ENCODE data around the gene ANKRD16.
"Not testable (repeated sequence)": the region's sequence is repeated elsewhere in the genome, so short reads cannot be mapped to it uniquely, and the experiment has no call there.

Gene ANKRD16

DNA sequence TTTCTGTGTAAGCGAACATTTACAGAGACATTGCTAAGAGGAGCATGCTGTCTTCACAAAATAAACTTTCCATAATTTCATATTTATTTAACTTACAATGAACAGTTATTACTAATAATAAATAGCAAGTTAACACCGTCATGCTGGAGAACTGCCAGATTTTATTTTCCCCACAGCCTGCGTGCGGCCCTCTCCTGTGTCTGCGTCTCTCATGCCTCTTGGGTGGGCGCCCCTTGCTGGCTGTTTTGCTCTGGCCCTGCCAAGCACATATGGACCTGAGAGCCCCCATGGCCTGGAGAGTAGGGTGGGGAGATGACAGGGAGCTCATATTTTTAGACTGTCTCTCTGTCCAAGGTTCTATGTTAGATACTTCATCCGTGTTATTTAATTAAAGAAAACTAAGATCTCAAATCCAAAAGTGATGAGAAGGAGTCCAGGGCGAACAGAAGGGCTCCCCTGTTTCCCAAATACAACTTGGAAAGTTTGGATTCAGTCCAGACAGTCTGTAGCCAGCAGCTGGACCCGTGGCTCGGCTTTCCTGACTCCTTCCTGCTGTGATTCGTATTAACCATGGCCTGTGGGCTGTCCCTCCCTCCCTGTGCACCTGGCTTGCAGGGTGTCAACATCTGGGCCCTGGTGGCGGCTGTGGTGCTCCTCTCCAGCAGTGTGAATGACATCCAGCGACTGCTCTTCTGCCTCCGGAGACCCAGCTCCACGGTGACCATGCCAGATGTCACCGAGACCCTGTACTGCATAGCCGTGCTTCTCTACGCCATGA lies 20.8 kb upstream of the ANKRD16 start:
- H2BK120ac ChIP-seq (ENCODE audit: low read depth, low read length) = no peak overlapping the region
- peaks cover 2% of the 10 kb centered on the region for H3K79me1 ChIP-seq (ENCODE audit: low read length)
- no peak for DNase-seq
- no peak overlapping the region for H3K4me2 ChIP-seq (ENCODE audit: low read length)
- no peak overlapping the region for H3K27ac ChIP-seq (ENCODE audit: low read depth, low read length)
- H3K18ac ChIP-seq (ENCODE audit: low read length) = no peak overlapping the region
- H3K4me3 ChIP-seq (ENCODE audit: low read length) = no peak overlapping the region
- no peaks in the 10 kb centered on the region for H3K4me1 ChIP-seq (ENCODE audit: control insufficient read depth, low read depth, low read length)
- WGBS (ENCODE audit: extremely low coverage, insufficient coverage, low lambda C conversion rate) = 100% methylated on average over 1 of the region's 18 CpGs
- no peak overlapping the region for H3K4ac ChIP-seq (ENCODE audit: low read depth, low read length)
- no peaks in the 10 kb centered on the region for H3K79me2 ChIP-seq (ENCODE audit: control insufficient read depth, insufficient read depth, low read length)
- no peak overlapping the region for H3K9ac ChIP-seq (ENCODE audit: low read length)
- H3K36me3 ChIP-seq (ENCODE audit: control insufficient read depth, insufficient read depth, low read length) = peaks cover 24% of the 10 kb centered on the region
- no peak overlapping the region for H3K56ac ChIP-seq (ENCODE audit: low read length)
- H2AK5ac ChIP-seq (ENCODE audit: low read length) = no peak overlapping the region
- H2BK15ac ChIP-seq (replicated peaks; ENCODE audit: low read depth) = no peak overlapping the region
- H4K8ac ChIP-seq (ENCODE audit: low read depth, low read length) = no peak overlapping the region
- H4K5ac ChIP-seq (ENCODE audit: low read length) = no peak overlapping the region
- no peak overlapping the region for H2BK5ac ChIP-seq (ENCODE audit: low read length)
- H3K27me3 ChIP-seq (ENCODE audit: insufficient read depth, low read length, poor library complexity) = no peaks in the 10 kb centered on the region
- H3K23ac ChIP-seq (ENCODE audit: low read length) = no peak overlapping the region

- not testable (repeated sequence) for H2BK120ac ChIP-seq (ENCODE audit: low read depth, low read length); H3K4me2 ChIP-seq (ENCODE audit: low read length); H3K79me1 ChIP-seq (ENCODE audit: low read length); H3K4me3 ChIP-seq (ENCODE audit: low read length); H3K23ac ChIP-seq (ENCODE audit: low read length); H3K79me2 ChIP-seq (ENCODE audit: control insufficient read depth, insufficient read depth, low read length); H3K27me3 ChIP-seq (ENCODE audit: insufficient read depth, low read length, poor library complexity); H4K8ac ChIP-seq (ENCODE audit: low read depth, low read length); H2AK5ac ChIP-seq (ENCODE audit: low read length); H3K27ac ChIP-seq (ENCODE audit: low read depth, low read length); H3K9ac ChIP-seq (ENCODE audit: low read length); H3K56ac ChIP-seq (ENCODE audit: low read length); H2BK5ac ChIP-seq (ENCODE audit: low read length); H3K4me1 ChIP-seq (ENCODE audit: control insufficient read depth, low read depth, low read length); DNase-seq; H3K18ac ChIP-seq (ENCODE audit: low read length); H3K4ac ChIP-seq (ENCODE audit: low read depth, low read length); H4K5ac ChIP-seq (ENCODE audit: low read length); H2BK15ac ChIP-seq (replicated peaks; ENCODE audit: low read depth)
- WGBS (ENCODE audit: extremely low coverage, insufficient coverage, low lambda C conversion rate) = no CpG with 5 or more reads among the region's 7 CpGs
- peaks cover 13% of the 10 kb centered on the region for H3K36me3 ChIP-seq (ENCODE audit: control insufficient read depth, insufficient read depth, low read length)
Measured at GRCh38 chr10:5908676-5909075, 19.0 kb upstream of the ANKRD16 start.

DNA sequence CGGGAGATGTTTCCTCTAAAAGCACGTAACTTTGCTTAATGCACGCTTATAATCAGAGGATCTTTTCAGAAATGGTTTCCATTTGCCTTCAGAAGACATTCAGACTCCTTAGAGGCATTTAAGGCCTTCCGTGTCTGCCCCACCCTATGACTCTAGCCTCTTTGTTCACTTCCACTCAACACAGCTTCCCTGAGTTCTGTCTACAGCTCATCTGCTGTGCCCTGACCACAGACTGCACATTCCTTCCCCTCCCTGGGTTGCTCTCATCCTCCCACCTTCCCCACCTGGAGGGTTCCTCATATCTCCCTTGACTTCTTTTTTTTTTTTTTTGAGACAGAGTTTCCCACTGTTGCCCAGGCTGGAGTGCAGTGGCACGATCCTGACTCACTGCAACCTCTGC lies 17.0 kb upstream of the ANKRD16 start:
- no CpG with 5 or more reads among the region's 5 CpGs for WGBS (ENCODE audit: extremely low coverage, insufficient coverage, low lambda C conversion rate)
- H3K36me3 ChIP-seq (ENCODE audit: control insufficient read depth, insufficient read depth, low read length) = peaks cover 11% of the 10 kb centered on the region

DNA sequence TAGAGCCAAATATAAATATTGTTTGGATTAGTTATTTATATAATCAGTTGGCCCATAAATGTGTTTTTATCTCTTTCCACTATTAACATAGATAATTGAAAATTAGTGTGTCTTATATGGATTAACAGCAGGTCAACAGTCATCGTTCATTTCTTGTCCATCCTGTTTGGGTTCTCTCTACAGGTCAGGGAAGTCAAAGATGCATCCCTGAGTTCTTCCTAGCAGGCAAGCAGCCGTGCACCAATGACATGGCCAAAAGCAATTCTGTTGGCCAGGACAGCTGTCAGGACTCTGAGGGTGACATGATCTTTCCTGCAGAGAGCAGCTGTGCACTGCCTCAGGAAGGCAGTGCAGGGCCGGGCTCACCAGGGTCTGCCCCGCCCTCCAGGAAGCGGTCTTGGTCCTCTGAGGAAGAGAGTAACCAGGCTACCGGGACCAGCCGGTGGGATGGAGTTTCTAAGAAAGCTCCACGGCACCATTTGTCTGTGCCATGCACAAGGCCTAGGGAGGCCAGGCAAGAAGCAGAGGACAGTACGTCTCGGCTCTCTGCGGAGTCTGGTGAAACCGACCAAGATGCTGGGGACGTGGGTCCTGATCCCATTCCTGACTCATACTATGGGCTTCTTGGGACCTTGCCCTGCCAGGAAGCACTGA lies 16.3 kb upstream of the ANKRD16 start:
- no peaks in the 10 kb centered on the region for H3K79me2 ChIP-seq (ENCODE audit: control insufficient read depth, insufficient read depth, low read length)
- H4K5ac ChIP-seq (ENCODE audit: low read length) = no peak overlapping the region
- no peak overlapping the region for H4K8ac ChIP-seq (ENCODE audit: low read depth, low read length)
- H2AK5ac ChIP-seq (ENCODE audit: low read length) = no peak overlapping the region
- H3K56ac ChIP-seq (ENCODE audit: low read length) = no peak overlapping the region
- H3K4me3 ChIP-seq (ENCODE audit: low read length) = no peak overlapping the region
- no peak overlapping the region for H2BK15ac ChIP-seq (replicated peaks; ENCODE audit: low read depth)
- no peak overlapping the region for H2BK5ac ChIP-seq (ENCODE audit: low read length)
- H3K18ac ChIP-seq (ENCODE audit: low read length) = no peak overlapping the region
- peaks cover 4% of the 10 kb centered on the region for H3K79me1 ChIP-seq (ENCODE audit: low read length)
- no peaks in the 10 kb centered on the region for H3K27me3 ChIP-seq (ENCODE audit: insufficient read depth, low read length, poor library complexity)
- no peaks in the 10 kb centered on the region for H3K4me1 ChIP-seq (ENCODE audit: control insufficient read depth, low read depth, low read length)
- peaks cover 9% of the 10 kb centered on the region for H3K36me3 ChIP-seq (ENCODE audit: control insufficient read depth, insufficient read depth, low read length)
- DNase-seq = no peak
- no CpG with 5 or more reads among the region's 13 CpGs for WGBS (ENCODE audit: extremely low coverage, insufficient coverage, low lambda C conversion rate)
- no peak overlapping the region for H3K23ac ChIP-seq (ENCODE audit: low read length)
- H3K4ac ChIP-seq (ENCODE audit: low read depth, low read length) = no peak overlapping the region
- no peak overlapping the region for H3K9ac ChIP-seq (ENCODE audit: low read length)
- H3K4me2 ChIP-seq (ENCODE audit: low read length) = no peak overlapping the region
- no peak overlapping the region for H3K27ac ChIP-seq (ENCODE audit: low read depth, low read length)
- no peak overlapping the region for H2BK120ac ChIP-seq (ENCODE audit: low read depth, low read length)

More for the DNA sequence above, 17.0 kb upstream of the ANKRD16 start:
- Histone ChIP-seq H2BK5ac (ENCODE audit: low read length) (no peak overlapping the region), H2BK120ac (ENCODE audit: low read depth, low read length) (no peak overlapping the region), H3K23ac (ENCODE audit: low read length) (no peak overlapping the region), H2AK5ac (ENCODE audit: low read length) (no peak overlapping the region), H3K18ac (ENCODE audit: low read length) (no peak overlapping the region), H3K4me3 (ENCODE audit: low read length) (no peak overlapping the region), H3K27me3 (ENCODE audit: insufficient read depth, low read length, poor library complexity) (no peaks in the 10 kb centered on the region), H3K79me2 (ENCODE audit: control insufficient read depth, insufficient read depth, low read length) (no peaks in the 10 kb centered on the region), H3K56ac (ENCODE audit: low read length) (no peak overlapping the region), H3K9ac (ENCODE audit: low read length) (no peak overlapping the region), H4K5ac (ENCODE audit: low read length) (no peak overlapping the region), H3K4me2 (ENCODE audit: low read length) (no peak overlapping the region), H2BK15ac (replicated peaks; ENCODE audit: low read depth) (no peak overlapping the region), H3K79me1 (ENCODE audit: low read length) (peaks cover 4% of the 10 kb centered on the region), H4K8ac (ENCODE audit: low read depth, low read length) (no peak overlapping the region), H3K27ac (ENCODE audit: low read depth, low read length) (no peak overlapping the region), H3K4ac (ENCODE audit: low read depth, low read length) (no peak overlapping the region), H3K4me1 (ENCODE audit: control insufficient read depth, low read depth, low read length) (no peaks in the 10 kb centered on the region)
- no peak for DNase-seq

GRCh38 chr10:5904227-5904626 lies 14.5 kb upstream of the ANKRD16 start:
- Histone ChIP-seq H3K4ac (ENCODE audit: low read depth, low read length) (no peak overlapping the region), H3K9ac (ENCODE audit: low read length) (no peak overlapping the region), H2AK5ac (ENCODE audit: low read length) (no peak overlapping the region), H3K4me3 (ENCODE audit: low read length) (no peak overlapping the region), H3K23ac (ENCODE audit: low read length) (no peak overlapping the region), H2BK120ac (ENCODE audit: low read depth, low read length) (no peak overlapping the region), H3K36me3 (ENCODE audit: control insufficient read depth, insufficient read depth, low read length) (peaks cover 4% of the 10 kb centered on the region), H3K4me1 (ENCODE audit: control insufficient read depth, low read depth, low read length) (no peaks in the 10 kb centered on the region), H3K4me2 (ENCODE audit: low read length) (no peak overlapping the region), H3K27me3 (ENCODE audit: insufficient read depth, low read length, poor library complexity) (no peaks in the 10 kb centered on the region), H3K27ac (ENCODE audit: low read depth, low read length) (no peak overlapping the region), H2BK5ac (ENCODE audit: low read length) (no peak overlapping the region), H4K5ac (ENCODE audit: low read length) (no peak overlapping the region), H3K79me2 (ENCODE audit: control insufficient read depth, insufficient read depth, low read length) (no peaks in the 10 kb centered on the region), H3K56ac (ENCODE audit: low read length) (no peak overlapping the region), H4K8ac (ENCODE audit: low read depth, low read length) (no peak overlapping the region), H3K18ac (ENCODE audit: low read length) (no peak overlapping the region), H2BK15ac (replicated peaks; ENCODE audit: low read depth) (no peak overlapping the region), H3K79me1 (ENCODE audit: low read length) (peaks cover 6% of the 10 kb centered on the region)
- DNase-seq = no peak
- no CpG with 5 or more reads among the region's 4 CpGs for WGBS (ENCODE audit: extremely low coverage, insufficient coverage, low lambda C conversion rate)
